Stimulated activated CD4-positive, alpha-beta T cell treated with anti-CD3 and anti-CD28 coated beads, Interleukin-2, amount 100 ng/mL, for 24 hours (primary cell): ENCODE measurements around the gene KAZN.

ENCODE experiments used
- DNase-seq, 2 donors: peaks; one replicate each; pipeline ENCODE4 v3.0.0-alpha.2; 2020

Gene KAZN

DNA sequence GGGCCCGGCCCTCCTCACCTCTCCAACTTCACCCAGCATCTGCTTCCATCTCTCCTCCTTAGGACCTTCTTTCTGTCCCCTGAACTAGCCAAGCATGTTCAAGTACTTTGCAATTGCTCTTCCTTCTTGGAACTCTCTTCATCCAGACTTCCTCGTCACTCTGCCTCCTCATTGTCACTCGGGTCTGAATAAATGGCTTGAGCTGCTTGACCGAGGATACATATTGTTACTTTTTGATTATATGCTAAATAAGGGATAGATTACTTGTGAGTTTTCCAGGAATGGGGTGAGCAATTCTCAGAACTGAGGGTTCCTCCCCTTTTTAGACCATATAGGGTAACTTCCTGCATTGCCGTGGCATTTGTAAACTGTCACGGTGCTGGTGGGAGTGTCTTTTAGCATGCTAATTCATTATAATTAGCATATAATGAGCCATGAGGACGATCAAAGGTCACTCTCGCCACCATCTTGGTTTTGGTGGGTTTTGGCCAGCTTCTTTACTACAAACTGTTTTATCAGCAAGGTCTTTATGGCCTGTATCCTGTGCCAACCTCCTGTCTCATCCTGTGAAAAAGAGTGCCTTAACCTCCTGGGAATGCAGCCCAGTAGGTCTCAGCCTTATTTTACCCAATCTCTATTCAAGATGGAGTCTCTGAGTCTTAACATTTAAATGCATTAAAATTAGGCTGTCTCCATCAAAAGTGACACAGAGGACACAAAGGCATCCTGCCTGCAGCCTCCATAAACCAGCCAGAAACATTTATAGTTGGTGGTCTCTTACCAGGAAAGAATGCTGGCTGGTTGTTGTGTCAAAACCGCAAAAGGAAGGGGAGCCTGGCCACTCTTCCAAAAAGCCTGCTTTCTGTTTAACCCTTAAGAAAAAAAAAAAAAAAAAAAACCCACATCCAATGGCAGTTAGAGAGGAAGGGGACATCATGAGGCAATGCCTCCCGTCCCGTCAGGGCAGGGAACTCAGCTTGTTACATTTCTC lies 179.3 kb downstream of the KAZN start:
- no peak for DNase-seq

DNA sequence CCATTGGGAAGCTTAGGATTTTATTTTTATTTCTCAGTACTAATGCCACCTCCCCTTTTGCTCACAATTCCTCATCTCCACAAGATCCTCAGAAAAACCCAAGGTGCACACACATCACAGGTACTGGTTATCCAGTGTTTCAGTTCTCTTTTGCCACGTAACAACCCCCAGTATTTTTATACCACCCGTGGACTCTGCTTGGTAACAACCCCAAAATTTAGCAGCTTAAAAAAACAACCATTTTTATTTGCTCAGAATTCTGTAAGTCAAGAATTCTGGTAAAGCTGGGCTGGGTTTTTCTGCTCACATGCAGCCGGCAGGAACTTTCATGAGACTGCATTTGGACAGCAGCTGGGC lies 180.0 kb downstream of the KAZN start:
- DNase-seq = no peak

DNA sequence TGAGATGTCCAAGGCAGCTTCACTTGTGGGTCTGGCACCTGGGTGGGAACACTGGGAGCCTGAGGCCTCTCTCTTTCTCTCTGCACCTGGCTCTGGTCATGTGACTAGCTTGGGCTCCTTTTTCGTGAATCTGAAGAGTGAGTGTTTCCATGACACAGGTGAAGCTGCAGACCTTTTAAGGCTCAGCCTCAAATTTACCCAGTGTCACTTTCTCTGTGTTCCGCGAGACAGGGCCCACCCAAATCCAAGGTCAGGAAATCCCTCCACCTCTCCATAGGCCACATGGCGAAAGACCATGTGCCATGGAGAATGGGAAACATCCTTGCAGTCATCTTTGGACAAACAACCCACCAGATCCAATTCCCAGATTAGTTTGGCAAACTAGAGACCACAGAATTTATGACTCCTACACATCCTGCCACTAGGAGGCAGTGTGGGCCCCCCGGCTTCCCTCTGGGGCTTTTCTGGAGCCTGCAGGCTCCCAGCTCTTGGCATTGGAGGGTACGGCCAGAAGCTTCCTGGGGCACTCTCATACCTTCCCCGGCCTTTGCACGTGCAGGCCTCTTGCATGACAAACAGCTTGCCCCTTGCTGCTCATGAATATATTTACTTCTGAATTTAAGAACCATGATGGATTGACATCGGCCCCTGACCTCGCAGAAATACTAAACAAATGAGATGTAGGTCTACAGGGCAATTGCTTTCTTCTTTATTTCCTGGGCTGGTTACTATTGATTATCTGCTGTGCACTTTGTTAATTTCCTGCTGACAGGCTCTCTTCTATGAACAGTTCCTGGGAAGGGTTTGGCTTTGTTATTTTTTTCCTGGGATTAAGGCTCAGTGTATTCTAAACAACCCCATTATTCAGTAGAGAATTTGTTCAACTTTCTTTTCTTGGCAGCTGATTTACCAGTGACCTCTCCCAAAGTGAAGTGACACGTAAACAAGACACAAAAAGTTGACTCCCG lies 180.7 kb downstream of the KAZN start:
- peak; percentile 37 to 49 for DNase-seq

DNA sequence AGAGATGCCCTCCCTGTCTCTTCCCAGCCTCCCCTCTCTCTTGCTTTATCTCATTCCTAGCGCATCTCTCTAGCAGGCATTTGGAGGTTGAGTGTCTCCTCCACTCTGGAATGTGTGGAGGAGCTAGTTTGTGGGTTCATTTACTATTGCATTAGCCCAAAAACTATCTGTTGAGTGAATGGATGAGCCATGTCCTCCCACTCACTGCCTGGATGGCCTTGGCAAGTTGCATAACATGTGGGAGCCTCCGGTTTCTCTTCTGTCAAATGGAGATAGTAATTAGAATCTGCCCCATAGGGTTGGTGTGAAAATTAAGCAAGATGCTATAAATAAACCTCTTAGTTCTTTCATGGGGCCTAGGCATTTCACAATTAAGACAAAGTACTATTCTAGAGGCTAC lies 181.8 kb downstream of the KAZN start:
- no peak for DNase-seq

DNA sequence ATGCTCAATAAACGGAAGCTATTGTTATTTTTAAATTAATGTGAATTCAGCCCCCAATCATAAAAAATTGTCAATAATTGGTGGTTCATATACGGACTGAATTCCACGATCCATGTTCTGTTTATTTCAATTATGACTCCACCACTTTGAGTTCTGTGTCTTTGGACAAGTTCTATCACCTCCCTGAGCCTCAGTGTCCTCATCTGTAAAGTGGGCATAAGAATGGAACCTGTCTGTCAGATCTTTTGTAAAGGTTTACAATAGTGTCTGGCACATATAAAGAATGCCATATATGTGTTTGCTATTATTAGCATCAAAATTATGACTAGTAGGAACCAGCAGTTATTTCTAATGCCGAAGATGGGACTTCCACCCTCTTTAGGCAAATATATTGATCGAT lies 183.3 kb downstream of the KAZN start:
- no peak for DNase-seq

DNA sequence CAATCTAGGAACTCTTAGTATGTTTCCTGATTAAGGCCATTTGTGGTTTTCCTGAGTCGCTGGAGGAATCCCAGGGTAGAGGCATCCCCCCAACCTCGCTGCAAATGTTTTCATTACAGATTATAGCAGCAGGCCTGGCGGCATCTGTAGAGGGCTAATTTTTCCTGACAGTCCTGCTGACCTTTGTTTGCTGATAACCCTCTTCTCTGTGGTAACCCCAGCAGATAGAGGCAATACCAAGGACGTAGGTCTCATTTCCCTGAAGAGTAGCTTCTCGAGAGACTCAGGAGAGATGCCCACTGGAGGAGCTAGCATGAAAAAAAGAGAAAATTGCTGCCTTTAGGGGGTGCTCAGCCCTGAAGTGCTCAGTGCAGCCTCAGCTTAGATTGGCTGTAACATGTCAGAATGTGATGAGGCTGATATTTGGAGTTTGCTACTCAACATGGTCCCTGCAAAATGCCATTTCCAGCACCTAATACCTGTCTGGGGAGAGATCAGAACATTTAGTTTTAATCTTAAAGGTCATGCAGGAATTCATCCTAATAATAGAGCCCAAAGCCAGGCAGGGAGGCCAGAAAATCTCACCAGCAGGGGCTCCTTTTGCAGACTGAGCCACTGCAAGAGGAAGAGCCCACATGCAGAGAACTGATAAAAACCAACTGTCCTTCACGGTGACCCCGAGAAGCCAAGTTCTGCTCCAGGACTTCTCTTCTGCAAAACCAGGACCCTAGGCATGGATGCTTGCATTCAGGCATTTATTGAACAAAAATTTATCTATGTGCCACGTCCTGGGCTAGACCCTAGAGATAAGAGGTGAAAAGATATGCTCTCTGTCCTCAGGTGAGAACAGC lies 184.5 kb downstream of the KAZN start:
- DNase-seq = no peak

DNA sequence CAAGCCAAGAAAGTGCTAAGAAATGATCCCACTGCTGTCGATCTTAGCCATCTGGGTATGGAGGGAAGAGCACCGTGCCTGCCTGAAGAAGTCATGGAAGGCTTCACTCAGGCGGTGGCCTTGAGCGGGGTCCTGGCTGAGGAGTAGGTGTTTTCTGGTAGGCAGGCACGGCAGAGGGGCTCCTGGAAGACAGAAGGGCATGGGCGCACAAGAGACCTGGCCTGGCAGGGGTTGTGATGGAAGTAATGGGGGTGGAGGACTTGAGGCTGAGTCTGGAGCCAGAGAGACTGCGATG lies 185.1 kb downstream of the KAZN start:
- DNase-seq = no peak

DNA sequence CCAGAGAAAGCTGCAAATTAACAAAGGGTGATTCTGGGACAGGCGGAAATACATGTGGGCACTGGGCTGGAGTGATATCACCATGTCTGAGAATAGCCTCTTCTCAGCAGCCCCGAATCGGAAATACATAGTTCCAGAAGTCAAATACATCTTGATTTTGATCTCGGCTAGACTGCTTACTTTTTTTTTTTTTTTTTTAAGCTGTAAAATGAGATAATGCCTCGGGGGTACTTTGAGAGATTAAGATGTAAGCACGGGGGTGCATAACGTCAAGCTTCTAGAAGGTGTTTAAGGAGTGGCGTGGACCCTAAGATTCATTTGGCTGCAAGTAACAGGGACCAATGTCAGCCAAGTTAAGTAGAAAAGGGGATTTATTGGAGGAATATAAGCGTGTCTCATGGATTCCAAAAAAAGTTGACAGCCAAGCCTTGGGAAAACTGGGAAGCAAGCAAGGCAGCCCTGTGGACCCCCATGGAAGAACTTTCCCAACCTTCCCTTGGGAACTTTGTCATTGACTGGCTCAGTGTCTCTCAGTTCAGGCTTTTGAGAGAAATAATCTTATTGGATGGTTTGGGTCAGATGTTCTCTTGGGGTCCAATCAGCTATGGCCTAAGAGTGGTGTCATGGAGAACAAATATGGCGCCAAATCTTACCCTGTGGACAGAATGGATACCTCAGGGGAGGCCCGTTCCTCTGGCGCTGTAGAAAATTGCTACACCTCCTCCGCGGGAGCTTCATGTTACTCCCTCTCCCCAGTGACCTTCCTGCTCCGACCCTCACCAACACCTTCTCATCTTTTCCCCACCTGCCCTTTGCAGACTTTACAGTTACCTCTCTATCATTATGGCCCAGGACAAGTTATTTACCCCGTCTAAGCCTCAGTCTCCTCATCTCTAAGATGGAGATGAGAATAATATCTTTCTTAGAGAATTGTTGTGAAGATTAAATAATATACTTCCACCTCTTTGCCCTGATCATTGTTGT lies 186.6 kb downstream of the KAZN start:
- no peak for DNase-seq

DNA sequence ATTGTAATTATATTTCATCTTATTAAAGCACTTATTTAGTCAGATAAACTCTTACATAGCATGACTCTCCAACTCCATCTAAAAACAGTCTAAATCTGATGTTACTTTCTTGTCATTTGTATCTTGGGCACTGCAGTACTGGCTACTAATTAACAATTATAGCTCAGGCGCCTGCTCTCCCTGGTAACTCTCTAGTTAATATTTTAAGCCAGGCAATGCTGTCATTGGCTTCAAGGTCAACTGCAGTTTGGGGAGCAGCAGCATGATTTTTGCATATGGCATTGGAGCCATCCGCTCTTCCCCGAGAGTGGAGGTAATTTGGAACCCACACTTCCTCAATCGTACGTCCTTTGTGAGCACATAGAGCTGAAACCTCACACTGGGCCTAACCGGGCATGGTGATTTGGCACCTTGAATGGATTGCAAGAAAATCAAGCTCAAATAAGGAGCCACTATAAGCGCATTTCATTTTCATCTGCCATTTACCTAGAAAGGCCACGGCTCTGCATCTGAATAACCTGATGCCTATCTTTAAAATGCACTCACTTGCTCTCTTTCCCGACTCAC lies 187.7 kb downstream of the KAZN start:
- DNase-seq = no peak

DNA sequence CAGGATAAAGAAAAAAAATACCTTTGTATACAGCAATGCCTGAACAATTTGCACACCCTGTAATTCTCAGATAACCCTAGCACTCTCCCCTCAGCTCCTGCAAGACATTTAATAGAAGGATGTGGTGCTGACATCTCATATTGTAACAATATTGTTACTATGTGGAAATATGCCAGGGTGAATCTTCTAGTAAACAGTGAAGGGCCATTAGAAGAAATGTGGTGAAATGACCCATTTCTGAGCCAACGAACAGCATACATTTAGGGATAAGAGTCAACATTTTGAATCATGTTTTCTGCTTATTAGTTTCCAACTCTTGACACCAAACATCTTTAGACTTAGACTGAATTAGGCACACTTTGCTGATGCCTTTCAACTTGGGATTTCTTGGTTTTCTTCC lies 188.2 kb downstream of the KAZN start:
- DNase-seq = no peak

DNA sequence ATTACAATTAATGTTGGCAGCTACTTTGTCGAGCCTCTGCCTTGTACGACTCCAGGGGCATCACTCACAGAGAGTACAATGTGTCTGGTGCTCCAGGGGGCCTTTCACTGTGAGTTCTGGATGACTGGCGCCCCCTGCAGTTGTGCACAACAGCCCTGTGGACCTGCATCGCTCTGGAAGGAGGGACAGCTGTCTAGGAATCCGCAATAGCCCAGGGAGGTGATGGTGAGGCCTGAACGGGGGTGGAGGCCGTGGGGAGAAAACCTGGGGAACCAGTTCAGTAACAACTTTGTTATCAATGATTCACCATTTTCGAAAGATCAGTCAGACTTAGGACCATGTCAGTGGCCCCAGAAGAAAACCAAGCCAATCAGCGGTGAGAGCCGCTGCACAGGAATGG lies 189.1 kb downstream of the KAZN start:
- no peak for DNase-seq

DNA sequence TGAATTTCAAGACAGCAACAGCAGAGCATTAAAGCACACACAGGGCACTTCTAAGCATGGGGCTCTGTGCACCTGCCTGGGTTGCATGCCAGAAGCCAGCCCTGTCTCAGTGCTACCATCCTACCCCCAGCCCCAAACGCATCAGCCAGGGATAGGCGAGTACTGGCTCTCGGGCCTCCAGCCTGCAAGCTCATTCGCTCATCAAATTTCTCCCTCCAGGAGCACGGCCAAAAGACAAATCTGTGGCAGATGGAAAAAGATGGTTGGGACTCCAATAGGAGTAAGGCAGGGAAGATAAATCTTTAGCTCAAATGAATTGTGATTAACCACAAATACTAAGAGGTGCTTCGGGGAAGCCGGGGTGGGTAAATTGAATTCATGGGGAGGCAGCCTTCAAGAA lies 189.6 kb downstream of the KAZN start:
- no peak for DNase-seq

DNA sequence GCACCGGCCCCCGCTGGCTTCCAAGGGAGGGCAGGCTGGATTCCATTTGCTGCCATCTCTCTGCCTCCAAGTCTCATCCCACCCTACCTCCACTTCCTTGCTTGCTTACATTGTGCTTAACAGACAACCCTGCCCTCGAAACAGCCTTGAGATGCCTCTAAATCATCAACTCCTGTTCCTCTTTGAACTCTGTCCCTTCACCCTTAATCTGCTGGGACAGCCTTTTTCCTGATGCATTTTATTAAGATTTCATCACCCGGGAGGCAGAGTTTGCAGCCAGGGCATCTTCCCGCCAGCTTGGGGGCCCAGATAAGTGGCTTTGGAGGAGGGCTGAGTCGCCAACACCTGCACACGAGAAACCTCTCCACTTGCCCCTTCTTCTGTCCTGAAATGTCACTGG lies 192.5 kb downstream of the KAZN start:
- DNase-seq = no peak

DNA sequence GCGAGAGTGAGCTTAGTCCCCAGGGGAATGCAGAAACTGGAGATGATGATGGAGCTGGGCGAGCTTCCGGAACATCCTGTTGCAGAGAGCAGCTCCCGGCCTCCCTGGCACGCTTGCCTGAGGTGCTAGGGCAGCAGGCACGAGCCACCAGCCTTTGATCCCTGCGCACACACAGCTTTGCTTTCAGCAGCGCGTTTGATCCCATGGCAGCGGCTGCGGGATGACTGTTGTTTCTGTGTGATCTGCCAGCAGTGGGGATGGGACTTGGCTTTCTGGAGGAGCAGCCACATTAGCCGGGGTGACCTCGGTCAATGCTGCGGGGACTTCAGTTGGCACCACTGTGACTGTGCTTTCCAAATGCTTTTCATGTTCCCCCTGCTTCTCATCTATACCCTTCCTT lies 193.2 kb downstream of the KAZN start:
- no peak for DNase-seq

DNA sequence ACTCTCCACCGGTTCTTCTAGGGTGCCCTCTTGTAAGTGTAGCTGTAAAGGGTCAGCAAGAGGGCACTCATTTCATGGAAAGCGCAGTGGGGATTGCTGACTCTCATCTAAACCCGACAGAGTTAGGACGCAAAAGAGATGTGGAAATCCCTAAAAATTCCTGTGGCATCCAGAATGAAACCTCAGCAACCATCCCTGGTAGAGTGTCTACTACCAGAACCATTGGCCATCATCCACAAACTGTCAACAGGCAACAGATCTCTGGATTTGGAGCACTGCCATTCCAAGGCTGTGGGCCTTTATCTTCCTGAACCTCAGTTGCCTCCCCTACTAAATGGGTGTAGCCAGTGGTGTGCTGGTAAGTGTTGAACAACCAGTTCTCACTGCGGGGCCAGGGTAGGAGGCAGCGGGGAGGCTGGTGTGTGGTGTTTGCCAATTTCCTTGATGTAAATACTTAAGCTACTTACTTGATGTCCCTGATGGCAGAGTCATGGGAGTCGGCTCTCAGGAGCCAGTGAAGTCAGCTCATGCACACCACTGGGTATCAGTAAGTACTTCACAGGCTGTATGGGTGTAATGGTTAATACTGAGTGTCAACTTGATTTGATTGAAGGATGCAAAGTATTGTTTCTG lies 195.8 kb downstream of the KAZN start:
- no peak for DNase-seq

DNA sequence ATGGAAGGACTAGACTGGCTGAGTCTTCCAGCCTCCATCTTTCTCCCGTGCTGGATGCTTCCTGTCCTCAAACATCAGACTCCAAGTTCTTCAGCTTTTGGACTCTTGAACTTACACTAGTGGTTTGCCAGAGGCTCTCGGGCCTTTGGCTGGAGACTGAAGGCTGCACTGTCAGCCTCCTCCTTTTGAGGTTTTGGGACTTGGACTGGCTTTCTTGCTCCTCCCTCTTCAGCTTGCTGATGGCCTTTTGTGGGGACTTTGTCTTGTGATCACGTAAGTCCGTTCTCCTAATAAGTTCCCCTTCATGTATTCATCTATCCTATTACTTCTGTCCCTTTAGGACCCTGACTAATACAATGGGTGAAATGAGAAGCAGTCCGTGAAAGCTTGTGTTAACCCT lies 196.4 kb downstream of the KAZN start:
- no peak for DNase-seq

DNA sequence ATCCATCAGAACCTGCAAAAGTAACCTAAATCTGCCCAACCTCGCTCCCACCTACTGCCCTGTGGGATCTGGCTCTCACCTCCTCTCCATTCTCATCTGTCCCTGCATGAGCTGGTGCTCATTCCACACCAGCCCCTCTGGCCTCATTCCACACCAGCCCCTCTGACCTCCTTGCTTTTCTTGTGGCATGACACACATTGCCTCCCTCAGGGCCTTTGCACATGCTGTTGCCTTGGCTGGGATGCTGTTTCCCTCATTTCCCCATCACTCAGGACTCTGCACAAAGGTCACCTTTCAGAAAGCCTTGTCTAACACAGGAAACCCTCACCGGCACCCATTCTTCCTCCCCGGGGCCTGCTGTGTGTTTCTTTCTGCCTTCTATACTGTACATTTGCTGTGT lies 197.1 kb downstream of the KAZN start:
- DNase-seq = no peak

DNA sequence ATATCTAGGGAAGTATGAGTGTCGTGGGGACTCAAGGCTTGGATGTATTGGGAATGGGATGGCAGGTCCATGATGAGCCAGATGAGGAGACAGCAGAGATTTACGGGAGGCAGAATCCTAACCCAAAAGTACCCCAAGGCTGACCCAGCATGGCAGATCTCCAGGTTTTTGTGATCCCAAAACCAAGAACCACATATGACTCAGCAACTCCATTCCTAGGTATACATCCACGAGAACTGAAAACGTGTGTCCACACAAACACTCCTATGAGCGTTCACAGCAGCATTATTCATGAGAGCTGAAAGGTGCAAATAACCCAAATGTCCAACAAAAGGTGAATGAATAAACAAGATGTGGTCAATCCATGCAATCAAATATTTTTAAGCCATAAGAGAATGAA lies 201.5 kb downstream of the KAZN start:
- no peak for DNase-seq

DNA sequence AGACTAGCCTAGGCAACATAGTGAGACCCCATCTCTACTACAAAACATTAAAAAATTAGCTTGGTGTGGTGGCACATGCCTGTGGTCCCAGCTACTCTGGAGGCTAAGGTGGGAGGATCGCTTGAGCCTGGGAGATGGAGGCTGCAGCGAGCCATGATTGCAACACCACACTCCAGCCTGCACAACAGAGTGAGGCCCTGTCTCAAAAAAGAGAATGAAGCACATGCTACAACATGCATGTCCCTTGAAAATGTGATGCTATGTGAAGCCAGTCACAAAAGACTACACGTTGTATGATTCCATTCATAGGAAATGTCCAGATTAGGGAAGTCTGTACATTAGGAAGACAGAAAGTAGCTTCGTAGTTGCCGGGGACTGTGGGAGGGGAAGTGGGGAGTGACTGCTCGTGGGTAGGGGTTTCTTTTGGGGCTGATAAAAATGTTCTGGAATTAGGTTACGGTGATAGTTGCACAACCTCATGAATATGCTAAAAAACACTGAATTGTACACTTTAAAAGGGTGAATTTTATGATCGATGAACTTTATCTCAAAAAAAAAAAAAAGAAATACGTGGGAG lies 202.1 kb downstream of the KAZN start:
- DNase-seq = no peak

DNA sequence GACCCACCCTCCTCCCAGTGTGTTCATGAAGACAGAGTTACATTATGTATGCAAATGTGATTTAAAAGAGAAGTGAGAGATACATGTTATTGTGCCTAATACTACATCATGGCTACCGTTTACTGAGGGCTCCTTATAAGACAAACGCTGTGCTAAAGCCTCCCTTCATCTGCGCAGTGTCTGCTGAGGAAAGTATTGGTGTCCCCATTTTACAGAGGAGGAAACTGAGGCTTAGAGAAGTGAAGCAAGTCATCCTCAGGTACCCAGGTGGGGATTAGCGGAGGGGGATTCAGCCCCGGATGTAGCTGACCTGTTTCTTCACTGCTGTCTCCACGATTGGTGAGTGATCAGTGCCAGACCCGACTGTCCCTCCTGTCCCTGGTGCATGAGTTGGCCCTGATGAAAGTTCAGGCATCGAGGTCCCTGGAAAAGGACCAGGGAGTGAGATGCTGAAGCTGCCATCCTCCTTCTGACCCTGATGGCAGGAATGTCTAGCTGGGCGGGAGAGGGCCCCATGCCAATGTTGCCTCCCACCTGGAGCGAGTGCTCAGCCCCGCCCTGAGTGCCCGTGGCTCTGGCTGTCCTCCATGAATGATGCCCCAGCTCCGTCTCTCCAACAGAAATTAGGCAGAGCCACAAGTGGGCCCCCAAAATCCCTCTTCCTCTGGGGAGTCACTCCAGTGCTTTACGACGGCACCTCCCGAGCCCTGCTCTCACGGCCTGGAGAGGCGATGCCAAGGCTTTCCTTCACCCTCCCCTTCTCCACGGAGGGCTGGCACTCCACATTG lies 204.7 kb downstream of the KAZN start:
- DNase-seq = no peak
